SW 1271 (cell line): ENCODE measurements around the gene RBFA.

ENCODE experiments used
- DNase-seq, 2 experiments: peaks; one replicate each; lab custom pipeline; 2025; lab: John Stamatoyannopoulos, UW

Gene RBFA

DNA sequence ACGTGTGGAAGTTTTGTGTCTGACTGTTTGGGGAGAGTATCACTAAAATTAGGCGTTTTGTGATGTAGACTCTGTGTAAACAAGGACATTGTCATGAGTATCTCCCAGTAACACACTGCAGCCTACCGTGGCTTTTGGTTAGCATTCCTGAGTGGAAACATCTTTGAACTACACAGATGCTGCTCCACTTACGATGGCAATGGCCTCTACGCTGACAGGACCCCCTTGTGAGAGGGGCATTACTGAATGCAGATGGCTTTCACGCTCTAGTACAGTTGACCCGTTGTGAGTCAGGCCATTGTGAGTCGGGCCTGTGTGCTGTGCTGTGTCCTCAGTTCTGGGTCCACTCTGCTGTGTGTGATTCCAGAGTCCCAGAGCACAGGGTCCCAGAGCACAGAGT lies 40.5 kb downstream of the RBFA start:
- DNase-seq: no peak

GRCh38 chr18:80075940-80076339 lies 41.7 kb downstream of the RBFA start:
- no peak for DNase-seq

DNA sequence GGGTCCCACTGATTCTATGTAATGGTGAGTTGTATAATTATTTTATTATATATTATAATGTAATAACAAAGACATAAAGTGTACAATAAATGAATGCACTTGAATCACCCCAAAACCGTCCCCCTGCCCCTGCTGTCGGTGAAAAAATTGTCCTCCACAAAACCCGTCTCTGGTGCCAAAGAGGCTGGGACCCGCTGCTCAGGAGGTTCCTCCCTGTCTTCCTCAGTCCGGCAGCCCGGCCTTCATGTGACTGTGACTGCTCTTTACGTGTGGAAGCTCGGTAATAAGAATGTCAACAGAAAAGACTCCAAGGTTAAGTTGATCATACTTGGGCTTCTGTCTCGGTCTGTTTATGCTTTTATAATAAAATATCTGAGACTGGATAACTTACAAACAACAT lies 42.1 kb downstream of the RBFA start:
- DNase-seq: no peak

- DNase-seq: no peak
Measured at GRCh38 chr18:80077873-80078272, 43.6 kb downstream of the RBFA start.
